Caco-2 (cell line): ENCODE results near the gene ALOX15B. TPM values are rescaled to one million over a fixed set of nuclear protein-coding genes. Genes with fewer than 3 reads are reported as not detected.

Experiments
- BruUV-seq: library from RNA; stranded (reverse); fragments of 400-500 nt; replicated peaks from 2 replicates; lab custom pipeline; 2021; lab: Mats Ljungman, UMichigan
- CTCF ChIA-PET: fragments of 300-600 bp; sonication (Branson Sonifier 250); formaldehyde crosslinking; loops from one replicate; lab custom pipeline; 2022; ENCODE audit warnings: antibody characterized with exemption; lab: Charles Lee
- POLR2A ChIA-PET: fragments of 300-600 bp; sonication (Branson Sonifier 250); formaldehyde crosslinking; loops from one replicate; lab custom pipeline; 2022; ENCODE audit warnings: antibody characterized with exemption; lab: Charles Lee
- DNase-seq, 2 experiments: peaks; one replicate each; pipeline versions ENCODE4 v3.0.0 to v3.0.0-alpha.2; 2020 to 2022
- H3K27me3 ChIP-seq: replicated peaks from 2 replicates; pipeline ENCODE4 v1.6.0; 2011; ENCODE audit warnings: low read length; ENCODE audit not compliant: control insufficient read depth, insufficient read depth
- H3K36me3 ChIP-seq: 2 replicates; pipeline ENCODE4 v1.5.1; 2011; ENCODE audit warnings: low read length; ENCODE audit not compliant: control insufficient read depth, insufficient read depth
- H3K4me1 ChIP-seq: fragments of 250-450 bp; sonication (Bioruptor Pico); 2 replicates; pipeline ENCODE4 v1.5.1; 2020; ENCODE audit warnings: mild to moderate bottlenecking
- H3K4me3 ChIP-seq: 2 replicates; pipeline ENCODE4 v1.5.1; 2011; ENCODE audit warnings: low read depth, mild to moderate bottlenecking, control low read depth, low read length
- H3K9me3 ChIP-seq: fragments of 250-450 bp; sonication (Bioruptor Pico); 2 replicates; pipeline ENCODE4 v1.5.1; 2020; ENCODE audit warnings: mild to moderate bottlenecking, moderate library complexity
- H3K27ac Mint-ChIP-seq: one replicate; pipeline ENCODE4 v1.8.0; 2022; ENCODE audit warnings: mixed read lengths; ENCODE audit not compliant: unreplicated experiment
- H3K27me3 Mint-ChIP-seq: one replicate; pipeline ENCODE4 v1.8.0; 2022; ENCODE audit warnings: mixed read lengths; ENCODE audit not compliant: insufficient read depth, unreplicated experiment
- H3K36me3 Mint-ChIP-seq: one replicate; pipeline ENCODE4 v1.8.0; 2022; ENCODE audit warnings: mild to moderate bottlenecking, mixed read lengths; ENCODE audit not compliant: insufficient read depth, unreplicated experiment
- H3K4me1 Mint-ChIP-seq: one replicate; pipeline ENCODE4 v1.8.0; 2022; ENCODE audit warnings: low read depth, mixed read lengths; ENCODE audit not compliant: unreplicated experiment
- H3K4me3 Mint-ChIP-seq: one replicate; pipeline ENCODE4 v1.8.0; 2022; ENCODE audit warnings: mild to moderate bottlenecking, moderate library complexity, mixed read lengths; ENCODE audit not compliant: unreplicated experiment
- H3K9me3 Mint-ChIP-seq: one replicate; pipeline ENCODE4 v1.8.0; 2022; ENCODE audit warnings: mixed read lengths; ENCODE audit not compliant: unreplicated experiment
- CTCF ChIP-seq, 2 experiments: fragments of 200-600 bp in 1 of 2; IDR thresholded peaks; 1 replicate in 1 of 2; 2 replicates in 1 of 2; pipeline versions ENCODE4 v1.5.1 to v1.8.0; 2011 to 2022; ENCODE audit warnings: antibody characterized with exemption in 1 of 2, control low read depth in 1 of 2, inconsistent platforms in 1 of 2, low read depth in 1 of 2, low read length in 1 of 2, mild to moderate bottlenecking in 1 of 2, moderate library complexity in 1 of 2; ENCODE audit not compliant: insufficient read depth in 1 of 2, severe bottlenecking in 1 of 2, unreplicated experiment in 1 of 2
- intact Hi-C: fragments of 100-400 bp; cut with micrococcal nuclease; formaldehyde crosslinking; loops from one replicate; pipeline ENCODE4 v1.10.0; 2022; ENCODE audit not compliant: unreplicated experiment
- microRNA-seq: library from miRNA; unstranded; fragments of <30 nt; microRNA quantifications from one replicate; pipeline ENCODE4 v1.2.0, GENCODE V29; 2022
- total RNA-seq: library from RNA; stranded (reverse); gene quantifications from 2 replicates; pipeline ENCODE4 v1.2.3, GENCODE V29; 2022

The ALOX15B gene
- total RNA-seq, 1 experiment from 2014 or later: not detected

DNA sequence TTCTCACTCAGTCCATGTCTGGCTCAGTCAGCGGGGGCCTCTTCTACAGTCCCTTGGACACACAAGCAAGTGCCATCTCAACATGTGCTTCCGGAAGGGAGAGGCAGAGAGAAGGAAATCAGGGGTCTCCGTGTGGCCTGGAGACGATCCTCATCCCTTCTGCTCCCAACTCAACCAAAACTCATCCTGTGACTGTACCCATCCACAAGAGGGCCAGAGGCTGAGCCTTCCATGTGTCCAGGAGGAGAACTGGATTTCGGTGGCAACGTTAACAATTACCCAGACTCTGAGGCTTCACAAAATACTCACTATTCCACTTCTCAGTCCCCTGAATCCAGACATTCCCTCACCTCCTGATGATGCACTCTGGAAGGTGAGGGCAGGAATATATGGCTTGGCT lies 56.5 kb downstream of the ALOX15B start:
- H3K27me3 Mint-ChIP-seq: no peaks in the 10 kb centered on the region
- H3K36me3 Mint-ChIP-seq: no peaks in the 10 kb centered on the region
- no peak overlapping the region for H3K27ac Mint-ChIP-seq
- H3K36me3 ChIP-seq: no peaks in the 10 kb centered on the region
- BruUV-seq: no TSS peak
- no peaks in the 10 kb centered on the region for H3K27me3 ChIP-seq
- ChIA-PET POLR2A (no interaction called here), CTCF (no interaction called here)
- H3K4me3 ChIP-seq: no peak overlapping the region
- TF ChIP-seq CTCF (IDR thresholded peaks at IDR 0.05; ENCODE audit: insufficient read depth in 1 of 2, low read depth in 1 of 2, low read length in 1 of 2, severe bottlenecking in 1 of 2, unreplicated experiment in 1 of 2): no peak
- H3K4me1 ChIP-seq: no peaks in the 10 kb centered on the region
- no peaks in the 10 kb centered on the region for H3K4me1 Mint-ChIP-seq
- intact Hi-C loops: no loop called here
- H3K9me3 Mint-ChIP-seq: no peaks in the 10 kb centered on the region
- no peak overlapping the region for H3K4me3 Mint-ChIP-seq
- no peaks in the 10 kb centered on the region for H3K9me3 ChIP-seq
- DNase-seq: no peak

GRCh38 chr17:8096541-8096940 lies 57.7 kb downstream of the ALOX15B start:
- no TSS peak for BruUV-seq
- H3K36me3 Mint-ChIP-seq: no peaks in the 10 kb centered on the region
- TF ChIP-seq CTCF (IDR thresholded peaks at IDR 0.05; ENCODE audit: insufficient read depth in 1 of 2, low read depth in 1 of 2, low read length in 1 of 2, severe bottlenecking in 1 of 2, unreplicated experiment in 1 of 2): no peak
- H3K9me3 Mint-ChIP-seq: no peaks in the 10 kb centered on the region
- no peaks in the 10 kb centered on the region for H3K4me1 Mint-ChIP-seq
- intact Hi-C loops: no loop called here
- H3K4me1 ChIP-seq: no peaks in the 10 kb centered on the region
- no peak overlapping the region for H3K27ac Mint-ChIP-seq
- no peak for DNase-seq
- H3K9me3 ChIP-seq: no peaks in the 10 kb centered on the region
- H3K36me3 ChIP-seq: no peaks in the 10 kb centered on the region
- no peaks in the 10 kb centered on the region for H3K27me3 ChIP-seq
- ChIA-PET POLR2A (no interaction called here), CTCF (no interaction called here)
- H3K27me3 Mint-ChIP-seq: no peaks in the 10 kb centered on the region
- H3K4me3 Mint-ChIP-seq: no peak overlapping the region
- no peak overlapping the region for H3K4me3 ChIP-seq

Small RNA genes within 50 kb of the gene (microRNA-seq; reads per million reads assigned to microRNA genes)
- gene MIR4314: not detected

Other genes with a start within 250 kb of the ALOX15B start
- 27.4 and 27.9 TPM in 2 replicates for gene KDM6B, start 204.8 kb upstream of the ALOX15B start, total RNA-seq
- 2.5 and 3.2 TPM in 2 replicates for gene TMEM88, start 184.0 kb upstream of the ALOX15B start, total RNA-seq
- 20.9 and 27.4 TPM in 2 replicates for gene NAA38, start 181.5 kb upstream of the ALOX15B start, total RNA-seq
- gene CYB5D1, start 181.1 kb upstream of the ALOX15B start, total RNA-seq: 6.1 and 7.3 TPM in 2 replicates
- gene CHD3, start 150.3 kb upstream of the ALOX15B start, total RNA-seq: 27.9 and 34.7 TPM in 2 replicates
- 4.0 and 5.0 TPM in 2 replicates for gene RNF227, start 122.8 kb upstream of the ALOX15B start, total RNA-seq
- 1.2 and 2.0 TPM in 2 replicates for gene KCNAB3, start 109.2 kb upstream of the ALOX15B start, total RNA-seq
- 75.5 and 96.2 TPM in 2 replicates for gene TRAPPC1, start 107.1 kb upstream of the ALOX15B start, total RNA-seq
- 22.6 and 24.2 TPM in 2 replicates for gene CNTROB, start 106.9 kb upstream of the ALOX15B start, total RNA-seq
- gene GUCY2D, start 36.4 kb upstream of the ALOX15B start, total RNA-seq: 0.74 and 1.7 TPM in 2 replicates
- 0.34 and 0.39 TPM in 2 replicates for gene ALOX12B, start 48.7 kb downstream of the ALOX15B start, total RNA-seq
- not detected in 2 replicates for gene ALOXE3, start 79.5 kb downstream of the ALOX15B start, total RNA-seq
- not detected in 2 replicates for gene HES7, start 85.0 kb downstream of the ALOX15B start, total RNA-seq
- gene PER1, start 113.3 kb downstream of the ALOX15B start, total RNA-seq: 10.6 and 10.8 TPM in 2 replicates
- 10.5 and 12.2 TPM in 2 replicates for gene VAMP2, start 123.9 kb downstream of the ALOX15B start, total RNA-seq
- 5.4 TPM in 2 replicates for gene TMEM107, start 137.3 kb downstream of the ALOX15B start, total RNA-seq
- 4.2 and 4.7 TPM in 2 replicates for gene BORCS6, start 151.1 kb downstream of the ALOX15B start, total RNA-seq
- 82.8 and 89.4 TPM in 2 replicates for gene AURKB, start 171.5 kb downstream of the ALOX15B start, total RNA-seq
- gene CTC1, start 209.0 kb downstream of the ALOX15B start, total RNA-seq: 18.2 and 22.9 TPM in 2 replicates
- gene PFAS, start 210.2 kb downstream of the ALOX15B start, total RNA-seq: 38.8 and 44.1 TPM in 2 replicates
- gene RANGRF, start 249.6 kb downstream of the ALOX15B start, total RNA-seq: 13.2 and 15.2 TPM in 2 replicates